ENCODE data around the gene TMEM259. TPM values are rescaled to one million over a fixed set of nuclear protein-coding genes. Genes with fewer than 3 reads are reported as not detected.

Gene TMEM259
- polyA plus RNA-seq, 4 donors, result 98.1 to 152 (median 101) TPM

- DNase-seq (ENCODE audit: low read depth in 4 of 4, low spot score in 3 of 4), result no peak
Measured at GRCh38 chr19:1055886-1056620, 35.1 kb upstream of the TMEM259 start.

GRCh38 chr19:1055028-1055425, 34.1 kb upstream of the TMEM259 start:
- DNase-seq (ENCODE audit: low read depth in 4 of 4, low spot score in 3 of 4), result no peak

GRCh38 chr19:1054102-1055027, 33.4 kb upstream of the TMEM259 start:
- DNase-seq (ENCODE audit: low read depth in 4 of 4, low spot score in 3 of 4), result no peak

DNA sequence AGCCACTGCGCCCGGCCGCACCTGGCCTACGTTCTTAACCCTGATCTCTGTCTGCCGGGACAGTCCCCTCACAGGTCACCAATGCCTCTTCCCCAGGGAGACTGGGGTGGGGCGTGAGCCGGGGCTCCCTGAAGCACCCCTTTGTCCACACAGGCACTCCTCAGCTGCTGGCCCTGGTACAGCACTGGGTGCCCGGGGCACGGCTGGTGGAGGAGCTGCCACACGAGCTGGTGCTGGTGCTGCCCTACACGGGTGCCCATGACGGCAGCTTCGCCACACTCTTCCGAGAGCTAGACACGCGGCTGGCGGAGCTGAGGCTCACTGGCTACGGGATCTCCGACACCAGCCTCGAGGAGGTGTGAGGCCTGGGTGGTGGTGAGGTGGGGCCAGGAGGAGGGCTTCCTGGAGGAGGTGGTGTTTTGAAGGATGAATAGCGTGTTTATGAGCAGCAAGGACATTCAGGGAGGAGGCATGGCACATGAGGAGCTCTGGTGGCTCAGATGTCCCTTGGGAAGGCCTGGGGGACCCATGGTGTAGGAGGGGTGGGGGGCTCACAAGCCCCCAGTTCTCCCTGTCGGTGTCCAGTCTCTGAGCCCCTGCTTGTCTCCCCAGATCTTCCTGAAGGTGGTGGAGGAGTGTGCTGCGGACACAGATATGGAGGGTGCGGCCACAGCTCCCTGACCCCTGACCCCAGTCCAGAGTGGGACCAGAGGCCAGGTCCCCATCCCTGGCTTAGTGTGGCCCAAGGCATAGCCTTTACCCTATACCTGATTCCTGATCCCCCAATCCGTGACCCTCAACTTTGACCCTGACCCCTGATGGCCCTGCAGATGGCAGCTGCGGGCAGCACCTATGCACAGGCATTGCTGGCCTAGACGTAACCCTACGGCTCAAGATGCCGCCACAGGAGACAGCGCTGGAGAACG, 32.5 kb upstream of the TMEM259 start:
- no peak for DNase-seq (ENCODE audit: low read depth in 4 of 4, low spot score in 3 of 4)

GRCh38 chr19:1052349-1052975, 31.5 kb upstream of the TMEM259 start:
- no peak for DNase-seq (ENCODE audit: low read depth in 4 of 4, low spot score in 3 of 4)

- no peak for DNase-seq (ENCODE audit: low read depth in 4 of 4, low spot score in 3 of 4)
Measured at GRCh38 chr19:1051791-1052190, 30.9 kb upstream of the TMEM259 start.

GRCh38 chr19:1050989-1051788, 30.3 kb upstream of the TMEM259 start:
- DNase-seq (ENCODE audit: low read depth in 4 of 4, low spot score in 3 of 4), result no peak

DNA sequence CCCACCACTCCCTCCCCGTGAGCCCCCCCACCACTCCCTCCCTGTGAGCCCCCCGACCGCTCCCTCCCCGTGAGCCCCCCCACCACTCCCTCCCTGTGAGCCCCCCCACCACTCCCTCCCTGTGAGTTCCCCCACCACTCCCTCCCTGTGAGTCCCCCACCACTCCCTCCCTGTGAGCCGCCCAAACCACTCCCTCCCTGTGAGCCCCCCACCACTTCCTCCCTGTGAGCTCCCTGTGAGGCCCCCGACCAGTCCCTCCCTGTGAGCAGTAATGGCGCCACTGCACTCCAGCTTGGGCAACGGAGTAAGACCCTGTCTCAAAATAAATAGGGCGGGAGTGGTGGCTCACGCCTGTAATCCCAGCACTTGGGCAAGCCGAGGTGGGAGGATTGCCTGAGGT, 28.9 kb upstream of the TMEM259 start:
- no peak for DNase-seq (ENCODE audit: low read depth in 4 of 4, low spot score in 3 of 4)

DNA sequence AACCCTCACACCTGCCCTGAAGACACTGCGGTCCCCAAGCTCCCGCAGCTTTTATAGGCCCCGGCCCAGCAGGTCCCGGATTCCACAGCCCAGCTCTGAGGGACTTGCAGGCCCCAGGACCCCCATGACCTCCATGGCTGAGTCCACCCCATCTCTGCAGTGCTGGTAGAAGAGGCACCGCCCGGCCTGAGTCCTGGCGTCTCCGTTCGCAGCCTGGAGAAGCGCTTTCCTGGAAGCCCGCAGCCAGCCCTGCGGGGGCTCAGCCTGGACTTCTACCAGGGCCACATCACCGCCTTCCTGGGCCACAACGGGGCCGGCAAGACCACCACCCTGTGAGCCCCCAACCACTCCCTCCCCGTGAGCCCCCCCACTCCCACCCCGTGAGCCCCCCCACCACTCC, 28.2 kb upstream of the TMEM259 start:
- DNase-seq (ENCODE audit: low read depth in 4 of 4, low spot score in 3 of 4), result no peak

GRCh38 chr19:1047696-1048147, 26.8 kb upstream of the TMEM259 start:
- DNase-seq (ENCODE audit: low read depth in 4 of 4, low spot score in 3 of 4), result no peak

GRCh38 chr19:1046836-1047695, 26.1 kb upstream of the TMEM259 start:
- DNase-seq (ENCODE audit: low read depth in 4 of 4, low spot score in 3 of 4), result no peak

- no peak for DNase-seq (ENCODE audit: low read depth in 4 of 4, low spot score in 3 of 4)
Measured at GRCh38 chr19:1046117-1046626, 25.2 kb upstream of the TMEM259 start.

GRCh38 chr19:1045247-1045603, 24.3 kb upstream of the TMEM259 start:
- no peak for DNase-seq (ENCODE audit: low read depth in 4 of 4, low spot score in 3 of 4)

GRCh38 chr19:1042689-1043511, 22.0 kb upstream of the TMEM259 start:
- DNase-seq (ENCODE audit: low read depth in 4 of 4, low spot score in 3 of 4), result no peak

DNA sequence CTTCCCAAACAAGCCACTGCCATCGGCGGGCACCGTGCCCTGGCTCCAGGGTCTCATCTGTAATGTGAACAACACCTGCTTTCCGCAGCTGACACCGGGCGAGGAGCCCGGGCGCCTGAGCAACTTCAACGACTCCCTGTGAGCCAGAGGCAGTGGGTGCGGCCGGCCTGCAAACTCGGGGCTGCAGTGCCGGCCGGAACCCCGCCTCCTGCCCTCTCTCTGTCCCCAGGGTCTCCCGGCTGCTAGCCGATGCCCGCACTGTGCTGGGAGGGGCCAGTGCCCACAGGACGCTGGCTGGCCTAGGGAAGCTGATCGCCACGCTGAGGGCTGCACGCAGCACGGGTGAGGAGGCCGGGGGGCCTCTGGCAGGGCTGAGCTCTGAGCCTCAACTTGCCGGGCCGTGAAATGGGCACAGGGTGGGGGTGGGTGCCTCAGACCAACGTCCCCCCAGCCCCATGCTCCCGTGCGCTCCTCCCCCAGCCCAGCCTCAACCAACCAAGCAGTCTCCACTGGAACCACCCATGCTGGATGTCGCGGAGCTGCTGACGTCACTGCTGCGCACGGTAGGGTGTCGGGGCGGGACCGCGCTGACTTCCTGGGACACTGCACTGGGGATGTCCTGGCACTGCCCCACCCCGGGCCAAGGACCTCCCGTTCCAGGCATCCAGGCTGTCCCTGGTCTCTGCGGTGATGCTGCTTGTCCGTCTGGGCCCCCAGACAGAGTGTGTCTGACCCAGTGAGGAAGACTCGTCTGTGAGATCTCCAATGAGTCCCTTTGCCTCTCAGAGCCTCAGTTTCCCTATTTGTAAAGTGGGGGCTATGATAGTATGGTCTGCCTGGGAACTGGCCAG, 21.1 kb upstream of the TMEM259 start:
- no peak for DNase-seq (ENCODE audit: low read depth in 4 of 4, low spot score in 3 of 4)

DNA sequence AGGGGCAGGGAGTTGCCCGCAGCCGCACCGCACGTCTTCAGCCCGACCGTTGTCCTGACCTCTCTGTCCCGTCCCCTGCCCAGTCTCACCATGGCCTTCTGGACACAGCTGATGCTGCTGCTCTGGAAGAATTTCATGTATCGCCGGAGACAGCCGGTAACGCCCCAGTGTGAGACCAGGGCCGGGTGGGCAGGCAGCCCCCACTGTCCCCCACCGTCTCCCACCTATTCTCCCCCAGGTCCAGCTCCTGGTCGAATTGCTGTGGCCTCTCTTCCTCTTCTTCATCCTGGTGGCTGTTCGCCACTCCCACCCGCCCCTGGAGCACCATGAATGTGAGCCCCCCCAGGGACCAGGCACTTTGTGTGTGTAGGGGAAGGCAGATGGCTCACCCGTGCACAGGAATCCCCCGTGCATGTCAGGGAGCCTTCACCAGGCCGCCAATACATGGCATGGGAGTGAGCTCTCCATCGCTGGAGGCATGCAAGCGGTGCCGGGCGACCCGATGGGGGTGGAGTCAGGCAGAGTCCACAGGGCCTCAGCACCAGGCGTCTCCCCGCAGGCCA, 20.4 kb upstream of the TMEM259 start:
- no peak for DNase-seq (ENCODE audit: low read depth in 4 of 4, low spot score in 3 of 4)

Measured in right renal pelvis (tissue), 4 donors.